Bone marrow (tissue), 2 donors: Measurements from ENCODE around the gene NELFA.
"Not testable (repeated sequence)": the region's sequence is repeated elsewhere in the genome, so short reads cannot be mapped to it uniquely, and the experiment has no call there.

ENCODE experiments used
- DNase-seq, 2 donors: peaks; one replicate each; lab custom pipeline; 2025; lab: John Stamatoyannopoulos, UW

NELFA gene

DNA sequence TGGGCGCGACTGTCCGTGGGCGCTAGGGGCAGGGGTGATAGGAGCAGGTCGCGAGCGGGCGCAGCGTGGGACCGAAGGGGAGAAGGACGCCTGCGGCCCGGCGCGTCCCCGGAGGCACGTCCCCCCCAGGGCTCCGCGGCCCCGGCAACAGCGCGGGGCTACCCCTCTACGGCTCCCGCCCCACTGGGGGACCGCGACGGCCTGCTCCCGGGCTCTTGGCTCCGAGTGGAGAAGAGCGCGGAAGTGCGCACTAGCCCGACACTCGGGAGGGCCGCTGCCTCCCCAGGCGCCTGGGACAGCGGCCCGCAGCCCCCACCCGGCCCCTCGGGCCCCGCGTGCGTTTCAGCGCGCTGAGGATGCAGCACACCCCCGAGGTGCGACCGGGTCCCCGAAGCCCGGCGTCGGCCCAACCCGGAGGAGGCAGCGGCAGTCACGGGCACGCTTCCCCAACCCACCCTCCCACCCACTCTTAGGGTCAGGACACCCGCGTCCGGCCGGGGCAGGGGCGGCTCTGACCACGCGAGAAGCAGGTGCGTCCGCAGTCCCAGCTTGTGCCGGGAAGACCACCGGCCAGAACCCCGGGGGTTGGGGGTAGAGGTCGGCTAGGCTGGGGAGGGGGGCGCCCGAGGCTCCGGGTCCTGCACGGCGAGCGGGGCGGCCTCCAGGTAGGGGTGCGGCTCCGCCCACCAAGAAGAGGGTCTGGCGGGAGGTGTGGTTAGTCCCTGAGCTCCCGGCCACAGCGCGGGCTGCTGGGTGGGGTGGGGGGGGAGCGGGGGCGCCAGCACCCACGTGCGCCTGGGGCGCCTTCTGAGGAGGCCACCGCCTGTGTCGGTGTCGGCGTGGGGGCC is 31.8 kb upstream of the NELFA start:
- no peak for DNase-seq

DNA sequence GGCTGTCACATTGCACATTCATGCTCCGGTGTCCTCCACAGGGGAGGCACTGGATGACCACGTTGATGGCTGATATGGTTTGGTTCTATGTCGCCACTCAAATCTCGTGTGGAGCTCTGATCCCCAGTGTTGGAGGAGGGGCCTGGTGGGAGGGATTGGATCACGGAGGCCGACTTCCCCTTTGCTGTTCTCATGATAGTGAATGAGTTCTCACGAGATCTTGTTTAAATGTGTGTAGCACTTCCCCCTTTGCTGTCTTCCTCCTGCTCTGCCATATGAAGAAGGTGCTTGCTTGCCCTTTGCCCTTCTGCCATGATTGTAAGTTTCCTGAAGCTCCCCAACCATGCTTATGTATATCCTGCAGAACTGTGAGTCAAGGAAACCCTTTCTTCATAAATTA is 28.1 kb upstream of the NELFA start:
- DNase-seq, result no peak

GRCh38 chr4:2036327-2036726 is 27.6 kb upstream of the NELFA start:
- no peak for DNase-seq

- DNase-seq, result not testable (repeated sequence)
Measured at GRCh38 chr4:2031161-2031560, 22.4 kb upstream of the NELFA start.

DNA sequence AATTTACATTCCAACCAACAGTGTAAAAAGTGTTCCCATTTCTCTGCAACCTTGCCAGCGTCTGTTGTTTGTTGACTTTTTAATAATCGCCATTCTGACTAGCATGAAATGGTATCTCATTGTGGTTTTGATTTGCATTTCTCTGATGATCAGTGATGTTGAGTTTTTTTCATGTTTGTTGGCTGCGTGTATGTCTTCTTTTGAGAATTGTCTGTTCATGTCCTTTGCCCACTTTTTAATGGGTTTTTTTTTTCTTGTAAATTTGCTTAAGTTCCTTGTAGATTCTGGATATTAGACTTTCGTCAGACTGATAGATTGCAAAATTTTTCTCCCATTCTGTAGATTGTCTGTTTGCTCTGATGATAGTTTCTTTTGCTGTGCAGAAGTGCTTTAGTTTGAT is 18.3 kb upstream of the NELFA start:
- DNase-seq, result not testable (repeated sequence)

GRCh38 chr4:2025817-2026216 is 17.0 kb upstream of the NELFA start:
- DNase-seq, result no peak

- DNase-seq, result no peak
Measured at GRCh38 chr4:2024683-2025082, 15.9 kb upstream of the NELFA start.

GRCh38 chr4:2021358-2022018 is 12.7 kb upstream of the NELFA start:
- DNase-seq, result not testable (repeated sequence)

DNA sequence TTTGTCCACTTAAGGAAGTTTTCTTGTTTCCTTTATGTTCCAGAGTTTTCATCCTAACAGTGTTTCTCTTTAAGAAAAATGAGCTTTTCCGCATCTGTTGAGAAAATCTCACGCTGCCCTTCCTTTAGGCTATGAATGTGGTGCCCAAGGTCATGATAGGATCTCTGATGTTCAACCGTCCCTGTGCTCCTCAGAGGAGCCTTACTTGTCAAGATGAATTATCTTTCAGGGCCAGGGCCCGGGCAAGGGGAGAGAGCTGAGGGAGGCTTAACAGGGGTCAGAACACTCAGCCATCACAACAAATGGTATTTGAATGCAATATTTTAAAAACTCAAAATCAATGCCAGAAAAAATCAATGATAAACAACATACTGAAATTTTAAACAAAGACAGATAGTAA is 6.2 kb upstream of the NELFA start:
- no peak for DNase-seq

GRCh38 chr4:2011583-2011982 is 2.8 kb upstream of the NELFA start:
- no peak for DNase-seq

DNA sequence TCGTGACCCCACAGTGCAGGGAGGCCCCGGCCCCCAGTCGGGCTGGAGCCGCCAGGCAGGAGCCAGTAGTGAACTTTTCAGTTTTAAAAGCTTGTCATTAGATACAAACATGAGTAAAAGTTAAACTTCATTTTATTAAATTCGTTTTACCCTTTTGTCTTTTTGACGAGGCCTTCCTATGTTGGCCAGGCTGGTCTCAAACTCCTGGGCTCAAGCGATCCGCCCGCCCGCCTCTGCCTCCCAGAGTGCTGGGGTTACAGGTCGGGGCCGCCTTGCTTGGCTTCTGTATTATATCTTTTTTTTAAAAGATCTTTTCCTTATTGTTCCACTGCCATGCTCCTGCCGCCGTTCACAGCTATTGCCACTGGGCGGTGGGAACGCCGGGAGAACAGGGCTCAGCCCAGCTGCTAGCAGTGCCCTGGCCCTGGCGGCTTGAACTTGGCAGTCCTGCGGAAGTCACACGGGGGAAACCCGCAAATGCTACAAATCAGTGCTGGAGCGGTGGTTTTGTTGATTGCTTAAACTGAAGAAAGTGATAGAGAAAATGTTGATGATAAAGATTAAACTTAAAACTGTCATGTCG is 968 bp upstream of the NELFA start:
- peak; percentile 2 to 57 for DNase-seq

DNA sequence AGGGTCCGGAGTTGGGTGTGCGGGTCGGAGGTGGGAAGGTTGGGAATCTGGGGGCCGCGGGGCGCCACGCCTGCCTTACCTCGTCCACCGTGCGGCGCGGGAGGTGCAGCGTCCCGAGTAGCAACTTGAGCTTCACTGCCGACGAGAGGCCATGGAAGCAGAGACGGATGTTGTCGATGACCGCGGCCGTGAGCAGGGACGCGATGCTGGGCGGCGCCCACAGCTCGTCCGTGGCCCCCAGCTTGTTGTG is 178 bp downstream of the NELFA start:
- no peak for DNase-seq

- no peak for DNase-seq
Measured at GRCh38 chr4:2007804-2008670, 737 bp downstream of the NELFA start.

GRCh38 chr4:2006956-2007653 is 1.7 kb downstream of the NELFA start:
- DNase-seq, result no peak

DNA sequence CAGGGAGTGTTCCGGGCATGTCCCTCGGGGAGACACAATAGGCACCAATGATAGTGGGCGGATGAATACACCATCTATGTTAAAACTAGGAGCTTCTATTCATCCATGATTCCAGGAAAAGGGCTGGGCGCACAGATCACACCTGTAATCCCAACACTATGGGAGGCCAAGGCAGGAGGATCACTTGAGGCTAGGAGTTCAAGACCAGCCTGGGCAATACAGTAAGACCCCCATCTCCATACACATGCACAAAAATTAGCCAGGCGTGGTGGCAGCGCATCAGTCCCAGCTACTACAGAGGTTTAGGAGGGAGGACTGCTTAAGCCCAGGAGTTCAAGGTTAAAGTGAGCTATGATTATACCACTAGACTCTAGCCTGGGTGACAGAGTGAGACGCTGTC is 2.4 kb downstream of the NELFA start:
- DNase-seq, result no peak

DNA sequence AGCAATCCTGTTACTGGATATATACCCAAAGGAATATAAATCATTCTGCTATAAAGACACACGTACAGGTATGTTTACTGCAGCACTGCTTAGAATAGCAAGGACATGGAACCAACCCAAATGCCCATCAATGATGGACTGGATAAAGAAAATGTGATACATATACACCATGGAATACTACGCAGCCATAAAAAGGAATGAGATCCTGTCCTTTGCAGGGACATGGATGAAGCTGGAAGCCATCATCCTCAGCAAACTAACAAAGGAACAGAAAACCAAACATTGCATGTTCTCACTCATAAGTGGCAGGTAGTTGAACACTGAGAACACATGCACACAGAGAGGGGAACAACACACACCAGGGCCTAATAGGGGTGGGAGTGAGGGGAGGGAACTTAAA is 5.4 kb downstream of the NELFA start:
- DNase-seq, result not testable (repeated sequence)

GRCh38 chr4:1999308-1999707 is 9.5 kb downstream of the NELFA start:
- DNase-seq, result not testable (repeated sequence)

DNA sequence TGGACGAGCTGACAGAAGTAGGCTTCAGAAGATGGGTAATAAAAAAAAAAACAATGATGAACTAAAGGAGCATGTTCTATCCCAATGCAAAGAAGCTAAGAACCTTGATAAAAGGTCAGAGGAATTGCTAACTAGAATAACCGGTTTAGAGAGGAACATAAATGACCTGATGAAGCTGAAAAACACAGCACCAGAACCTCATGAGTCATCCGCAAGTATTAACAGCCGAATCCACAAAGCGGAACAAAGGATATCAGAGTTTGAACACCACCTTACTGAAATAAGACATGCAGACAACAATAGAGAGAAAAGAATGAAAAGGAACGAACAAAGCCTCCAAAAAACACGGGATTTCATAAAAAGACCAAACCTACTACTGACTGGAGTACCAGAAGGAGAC is 10.5 kb downstream of the NELFA start:
- no peak for DNase-seq

GRCh38 chr4:1997712-1998111 is 11.1 kb downstream of the NELFA start:
- DNase-seq, result no peak

- no peak for DNase-seq
Measured at GRCh38 chr4:1996866-1997611, 11.7 kb downstream of the NELFA start.

DNA sequence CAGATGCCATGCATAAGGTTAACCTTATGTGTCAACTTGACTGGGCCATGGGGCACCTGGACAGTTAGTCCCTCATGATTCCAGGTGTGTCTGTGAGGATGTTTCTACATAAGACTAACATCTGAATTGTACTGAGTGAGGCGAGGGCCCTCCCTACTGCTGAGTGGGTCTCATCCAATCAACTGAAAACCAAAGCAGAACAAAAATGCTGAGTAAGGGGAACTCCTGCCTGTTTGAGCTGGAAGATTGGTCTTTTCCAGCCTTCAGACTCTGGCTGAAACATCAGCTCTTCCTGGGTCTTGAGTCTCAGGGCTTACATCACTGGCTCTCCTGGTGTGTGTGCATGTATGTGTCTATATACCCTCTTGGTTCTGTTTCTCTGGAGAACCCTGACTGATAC is 13.8 kb downstream of the NELFA start:
- no peak for DNase-seq
